Endodermal cell (in vitro differentiated cells): ENCODE data around the gene AP1B1. TPM values are rescaled to one million over a fixed set of nuclear protein-coding genes. Genes with fewer than 3 reads are reported as not detected.

Experiments
- DNase-seq: peaks from one replicate; pipeline ENCODE4 v3.0.0-alpha.2; 2017
- H3K27ac ChIP-seq: 2 replicates; pipeline ENCODE4 v1.5.1; 2013; ENCODE audit warnings: mild to moderate bottlenecking, low read depth, low read length, moderate library complexity
- H3K27me3 ChIP-seq: 2 replicates; pipeline ENCODE4 v1.6.1; 2013; ENCODE audit warnings: mild to moderate bottlenecking, low read length, moderate library complexity; ENCODE audit not compliant: insufficient read depth, control insufficient read depth, poor library complexity, severe bottlenecking
- H3K36me3 ChIP-seq: 2 replicates; pipeline ENCODE4 v1.7.0; 2013; ENCODE audit warnings: mild to moderate bottlenecking, low read length, moderate library complexity; ENCODE audit not compliant: control insufficient read depth, insufficient read depth
- H3K4me1 ChIP-seq: one replicate; pipeline ENCODE4 v1.7.0; 2013; ENCODE audit warnings: low read length; ENCODE audit not compliant: control insufficient read depth, insufficient read depth
- H3K4me3 ChIP-seq: 2 replicates; pipeline ENCODE4 v1.5.1; 2013; ENCODE audit warnings: mild to moderate bottlenecking, low read length, moderate library complexity
- H3K9ac ChIP-seq: 2 replicates; pipeline ENCODE4 v1.6.1; 2013; ENCODE audit warnings: mild to moderate bottlenecking, low read length, moderate library complexity; ENCODE audit not compliant: poor library complexity, severe bottlenecking; ENCODE audit errors: extremely low read depth
- H3K9me3 ChIP-seq: 2 replicates; pipeline ENCODE4 v1.6.1; 2013; ENCODE audit warnings: mild to moderate bottlenecking, low read length, moderate library complexity; ENCODE audit not compliant: control insufficient read depth
- H3K27ac Mint-ChIP-seq: 2 replicates; pipeline ENCODE4 v1.8.0; 2020; ENCODE audit warnings: mixed read lengths
- H3K27me3 Mint-ChIP-seq: 2 replicates; pipeline ENCODE4 v1.8.0; 2021; ENCODE audit warnings: mild to moderate bottlenecking, mixed read lengths; ENCODE audit not compliant: insufficient read depth
- H3K36me3 Mint-ChIP-seq: 2 replicates; pipeline ENCODE4 v1.8.0; 2020; ENCODE audit warnings: low read depth, mixed read lengths
- H3K4me1 Mint-ChIP-seq: 2 replicates; pipeline ENCODE4 v1.8.0; 2020; ENCODE audit warnings: mixed read lengths
- H3K4me3 Mint-ChIP-seq: 2 replicates; pipeline ENCODE4 v1.8.0; 2020; ENCODE audit warnings: mild to moderate bottlenecking, moderate library complexity, mixed read lengths
- H3K9me3 Mint-ChIP-seq: 2 replicates; pipeline ENCODE4 v1.8.0; 2020; ENCODE audit warnings: mild to moderate bottlenecking, mixed read lengths
- CTCF ChIP-seq: fragments of 200-600 bp; sonication (generic); conservative IDR thresholded peaks from 2 replicates; pipeline ENCODE4 v1.5.0; 2021; ENCODE audit warnings: antibody characterized with exemption, mild to moderate bottlenecking
- whole genome bisulfite sequencing, 2 experiments: methylation state at CpG; one replicate each; pipeline versions ENCODE4 v1.1.5 to v1.1.7; 2013; ENCODE audit warnings: missing lambda C conversion rate in 2 of 2, mixed read lengths in 1 of 2; ENCODE audit not compliant: insufficient coverage in 1 of 2, insufficient read length in 1 of 2; 5-methylcytosine and 5-hydroxymethylcytosine counted together
- total RNA-seq, 2 donors: library from RNA; stranded (reverse); fragmentation: NEBNext Ultra II Directional in 1 of 2; extraction: Animal tissue kit (Norgen Biotek cat#: 25700) in 1 of 2; gene quantifications; 2 replicates in 1 of 2; 3 replicates in 1 of 2; pipeline ENCODE4 v1.2.1, GENCODE V29; 2021

AP1B1 gene
- total RNA-seq, 2 donors from 2014 or later: 64.9 to 76.6 TPM

GRCh38 chr22:29334696-29335344 is 53.5 kb downstream of the AP1B1 start:
- H3K36me3 Mint-ChIP-seq: peaks cover 45% of the 10 kb centered on the region
- WGBS, 2 experiments: 93 to 94% methylated on average over 7 to 12 of the region's 12 CpGs
- peaks cover 11% of the 10 kb centered on the region for H3K4me1 Mint-ChIP-seq
- Histone ChIP-seq H3K36me3 (peaks cover 70% of the 10 kb centered on the region), H3K4me1 (no peaks in the 10 kb centered on the region), H3K4me3 (no peak overlapping the region), H3K9me3 (no peaks in the 10 kb centered on the region), H3K9ac (no peak overlapping the region), H3K27me3 (no peaks in the 10 kb centered on the region), H3K27ac (no peak overlapping the region)
- no peak overlapping the region for H3K4me3 Mint-ChIP-seq
- H3K27ac Mint-ChIP-seq: no peak overlapping the region
- no peaks in the 10 kb centered on the region for H3K27me3 Mint-ChIP-seq
- DNase-seq: no peak
- no peak for TF ChIP-seq CTCF
- no peaks in the 10 kb centered on the region for H3K9me3 Mint-ChIP-seq

DNA sequence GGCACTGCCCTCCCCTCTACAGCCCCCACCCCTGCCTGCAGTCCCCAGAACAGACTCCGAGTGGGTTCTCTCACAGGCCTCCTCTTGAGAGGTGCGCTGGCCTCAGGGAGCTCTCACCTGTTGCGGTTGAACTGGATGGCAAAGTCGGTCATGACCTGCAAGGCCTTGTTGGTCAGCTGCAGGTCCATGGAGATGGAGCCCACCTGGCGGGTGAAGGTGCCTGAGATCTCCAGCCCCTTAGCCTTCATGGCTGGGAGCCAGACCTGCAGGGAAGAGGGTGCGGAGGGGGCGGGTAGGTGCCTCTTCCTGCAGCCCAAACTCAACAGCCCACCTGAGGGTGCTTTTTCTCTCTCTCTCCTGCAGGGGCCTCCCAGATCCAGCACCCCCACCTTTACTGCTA is 54.2 kb downstream of the AP1B1 start:
- Histone ChIP-seq H3K27me3 (no peaks in the 10 kb centered on the region), H3K9me3 (no peaks in the 10 kb centered on the region), H3K36me3 (peaks cover 66% of the 10 kb centered on the region), H3K9ac (no peak overlapping the region), H3K4me3 (no peak overlapping the region), H3K4me1 (no peaks in the 10 kb centered on the region), H3K27ac (no peak overlapping the region)
- TF ChIP-seq CTCF: no peak
- Mint-ChIP-seq H3K4me1 (peaks cover 11% of the 10 kb centered on the region), H3K4me3 (no peak overlapping the region), H3K36me3 (peaks cover 51% of the 10 kb centered on the region), H3K9me3 (no peaks in the 10 kb centered on the region), H3K27me3 (no peaks in the 10 kb centered on the region), H3K27ac (no peak overlapping the region)
- 90 to 97% methylated on average over 3 to 6 of the region's 7 CpGs for WGBS, 2 experiments
- DNase-seq: no peak

GRCh38 chr22:29332886-29333496 is 55.4 kb downstream of the AP1B1 start:
- no peaks in the 10 kb centered on the region for H3K27me3 Mint-ChIP-seq
- peaks cover 11% of the 10 kb centered on the region for H3K4me1 Mint-ChIP-seq
- no peak for TF ChIP-seq CTCF
- Histone ChIP-seq H3K9me3 (no peaks in the 10 kb centered on the region), H3K4me1 (no peaks in the 10 kb centered on the region), H3K4me3 (no peak overlapping the region), H3K27ac (no peak overlapping the region), H3K9ac (no peak overlapping the region), H3K27me3 (no peaks in the 10 kb centered on the region), H3K36me3 (peaks cover 63% of the 10 kb centered on the region)
- WGBS, 2 experiments: 94 to 96% methylated on average over 4 to 8 of the region's 8 CpGs
- H3K4me3 Mint-ChIP-seq: no peak overlapping the region
- no peak for DNase-seq
- peaks cover 43% of the 10 kb centered on the region for H3K36me3 Mint-ChIP-seq
- no peak overlapping the region for H3K27ac Mint-ChIP-seq
- no peaks in the 10 kb centered on the region for H3K9me3 Mint-ChIP-seq
